GM12873 (cell line): ENCODE measurements around the gene JPT2.

Experiments used
- CTCF ChIP-seq: IDR thresholded peaks from 2 replicates; pipeline ENCODE4 v1.5.1; 2012; ENCODE audit warnings: low read depth, mild to moderate bottlenecking, moderate library complexity, low read length, control low read depth; ENCODE audit not compliant: insufficient read depth; ENCODE audit errors: missing control alignments

Gene JPT2

GRCh38 chr16:1674751-1675664, 3.1 kb upstream of the JPT2 start:
- TF ChIP-seq CTCF, result no peak

GRCh38 chr16:1676661-1677060, 1.4 kb upstream of the JPT2 start:
- no peak for TF ChIP-seq CTCF

GRCh38 chr16:1677339-1677738, 740 bp upstream of the JPT2 start:
- TF ChIP-seq CTCF, result no peak

GRCh38 chr16:1678500-1679098, 520 bp downstream of the JPT2 start:
- TF ChIP-seq CTCF, result no peak

- TF ChIP-seq CTCF, result no peak
These were observed 2.3 kb downstream of the JPT2 start for GRCh38 chr16:1680361-1680760.

GRCh38 chr16:1681032-1681431, 3.0 kb downstream of the JPT2 start:
- TF ChIP-seq CTCF, result no peak
